Body of pancreas (tissue), 4 donors: Measurements from ENCODE around the gene ELF5.

ENCODE experiments used
- CTCF ChIP-seq, 7 experiments: fragments of 450-650 bp in 4 of 7; fragments of 200-600 bp in 3 of 7; sonication (generic) in 3 of 7; IDR thresholded peaks; one replicate each; pipeline ENCODE4 v1.5.1; 2016 to 2019; ENCODE audit warnings: antibody characterized with exemption in 7 of 7
- POLR2A ChIP-seq, 3 donors: fragments of 450-650 bp; IDR thresholded peaks; one replicate each; pipeline ENCODE4 v1.6.1; 2016; ENCODE audit warnings: antibody characterized with exemption in 3 of 3, mild to moderate bottlenecking in 2 of 3

DNA sequence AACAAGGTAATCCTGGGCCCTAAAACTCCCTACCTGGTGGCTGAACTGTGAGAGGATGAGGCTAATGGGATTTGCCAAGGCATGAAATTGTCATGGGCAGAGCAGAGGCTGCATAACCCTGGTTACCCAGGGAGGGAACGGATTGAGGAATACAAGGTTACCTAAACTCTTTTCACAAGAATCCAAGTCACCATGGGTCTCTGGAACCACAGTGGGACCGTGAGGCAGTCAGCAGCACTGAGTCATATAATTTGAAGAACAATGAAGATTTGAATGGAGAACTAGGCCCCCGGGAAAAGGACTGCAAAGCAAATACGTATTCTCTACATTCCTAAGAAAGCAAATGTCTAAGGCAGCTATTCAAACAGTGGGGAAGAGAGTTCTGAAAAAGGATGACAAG lies 55.1 kb downstream of the ELF5 start:
- no peak for TF ChIP-seq POLR2A (IDR thresholded peaks at IDR 0.05)
- TF ChIP-seq CTCF (IDR thresholded peaks at IDR 0.05) = no peak
